ENCODE measurements around the gene HMX1. TPM values are rescaled to one million over a fixed set of nuclear protein-coding genes. Genes with fewer than 3 reads are reported as not detected.

Gene HMX1
- total RNA-seq, 1 donor from 2014 or later, result not detected

DNA sequence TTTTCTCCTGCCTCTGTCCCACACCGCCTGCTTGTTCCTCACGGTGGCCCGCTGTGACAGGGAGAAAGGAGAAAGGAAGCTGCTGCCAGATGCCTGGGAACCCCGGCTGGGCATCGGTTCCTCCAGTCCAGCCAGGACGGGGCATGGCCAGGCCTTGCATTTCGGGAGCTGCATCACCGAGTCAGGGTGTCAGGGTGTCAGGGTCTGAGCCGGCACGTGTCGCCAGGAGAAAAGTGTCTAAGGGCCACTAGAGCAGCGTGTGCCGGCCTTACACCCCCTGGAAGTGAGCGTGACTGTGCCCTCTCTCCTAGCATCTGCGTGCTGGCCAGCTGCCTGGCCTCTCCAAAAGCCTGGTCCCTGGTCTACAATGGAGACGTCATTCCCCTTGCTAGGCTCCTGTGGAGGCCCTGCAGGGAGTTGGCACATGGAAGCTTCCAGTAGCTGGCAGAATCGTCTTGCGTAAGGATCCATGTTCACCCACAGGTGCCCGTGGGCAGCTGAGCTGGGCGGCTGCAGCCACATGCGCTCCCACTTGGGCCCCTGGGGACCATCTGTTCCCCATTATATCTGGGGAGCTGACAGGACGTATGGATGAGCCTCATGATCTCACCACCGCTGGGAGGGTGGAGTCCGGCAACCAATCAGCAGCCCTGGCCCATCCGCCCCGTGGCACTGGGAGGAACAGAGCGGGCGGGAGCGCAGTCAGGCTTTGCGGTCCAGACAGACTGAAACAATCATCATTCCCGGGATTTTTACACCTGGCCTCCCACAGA, 39.9 kb upstream of the HMX1 start:
- H3K27ac ChIP-seq, result no peak overlapping the region
- TF ChIP-seq, protein P1, sequence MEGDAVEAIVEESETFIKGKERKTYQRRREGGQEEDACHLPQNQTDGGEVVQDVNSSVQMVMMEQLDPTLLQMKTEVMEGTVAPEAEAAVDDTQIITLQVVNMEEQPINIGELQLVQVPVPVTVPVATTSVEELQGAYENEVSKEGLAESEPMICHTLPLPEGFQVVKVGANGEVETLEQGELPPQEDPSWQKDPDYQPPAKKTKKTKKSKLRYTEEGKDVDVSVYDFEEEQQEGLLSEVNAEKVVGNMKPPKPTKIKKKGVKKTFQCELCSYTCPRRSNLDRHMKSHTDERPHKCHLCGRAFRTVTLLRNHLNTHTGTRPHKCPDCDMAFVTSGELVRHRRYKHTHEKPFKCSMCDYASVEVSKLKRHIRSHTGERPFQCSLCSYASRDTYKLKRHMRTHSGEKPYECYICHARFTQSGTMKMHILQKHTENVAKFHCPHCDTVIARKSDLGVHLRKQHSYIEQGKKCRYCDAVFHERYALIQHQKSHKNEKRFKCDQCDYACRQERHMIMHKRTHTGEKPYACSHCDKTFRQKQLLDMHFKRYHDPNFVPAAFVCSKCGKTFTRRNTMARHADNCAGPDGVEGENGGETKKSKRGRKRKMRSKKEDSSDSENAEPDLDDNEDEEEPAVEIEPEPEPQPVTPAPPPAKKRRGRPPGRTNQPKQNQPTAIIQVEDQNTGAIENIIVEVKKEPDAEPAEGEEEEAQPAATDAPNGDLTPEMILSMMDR (IDR thresholded peaks at IDR 0.05), result no peak
- H3K36me3 ChIP-seq, result no peaks in the 10 kb centered on the region
- DNase-seq (ENCODE audit: low spot score in 2 of 2), result peak in 1 of 2 donors; percentile 52
- no peaks in the 10 kb centered on the region for H3K27me3 ChIP-seq
- no peaks in the 10 kb centered on the region for H3K4me1 ChIP-seq
- no peak overlapping the region for H3K4me3 ChIP-seq
- no peaks in the 10 kb centered on the region for H3K9me3 ChIP-seq
- intact Hi-C loops (cut with DNase I), result loop anchor here (10.0 kb wide), 1 partner anchor 307 kb away; no protein-coding TSS in a partner anchor

DNA sequence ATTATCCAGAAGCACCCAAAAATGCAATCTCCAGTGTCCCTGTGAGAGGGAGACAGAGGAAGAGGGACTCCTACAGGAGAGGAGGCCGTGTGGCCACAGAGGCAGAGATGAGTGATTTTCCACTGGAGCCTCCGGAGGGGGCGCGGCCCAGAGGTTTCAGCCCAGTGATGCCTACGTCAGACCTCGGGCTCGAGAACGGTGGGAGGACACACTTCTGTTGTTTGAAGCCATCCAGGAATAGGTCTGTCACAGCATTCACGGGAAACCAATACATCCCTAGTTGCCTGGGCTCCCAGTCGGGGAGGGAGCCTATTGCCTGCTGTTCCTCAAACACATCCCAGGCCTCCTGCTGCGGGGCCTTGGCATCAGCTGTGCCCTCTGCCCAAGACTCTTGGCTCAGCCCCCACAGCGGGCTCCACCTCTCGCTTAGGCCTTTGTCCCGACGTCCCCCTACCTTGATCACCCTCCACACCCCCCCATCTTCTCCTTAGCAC, 39.2 kb upstream of the HMX1 start:
- TF ChIP-seq, protein P1 (IDR thresholded peaks at IDR 0.05), result no peak
- H3K9me3 ChIP-seq, result no peaks in the 10 kb centered on the region
- no peaks in the 10 kb centered on the region for H3K27me3 ChIP-seq
- no peak overlapping the region for H3K4me3 ChIP-seq
- peak in 1 of 2 donors; percentile 51 for DNase-seq (ENCODE audit: low spot score in 2 of 2)
- no peaks in the 10 kb centered on the region for H3K4me1 ChIP-seq
- H3K27ac ChIP-seq, result no peak overlapping the region
- H3K36me3 ChIP-seq, result no peaks in the 10 kb centered on the region
- intact Hi-C loops (cut with DNase I), result loop anchor here (10.0 kb wide), 1 partner anchor 306 kb away; no protein-coding TSS in a partner anchor

DNA sequence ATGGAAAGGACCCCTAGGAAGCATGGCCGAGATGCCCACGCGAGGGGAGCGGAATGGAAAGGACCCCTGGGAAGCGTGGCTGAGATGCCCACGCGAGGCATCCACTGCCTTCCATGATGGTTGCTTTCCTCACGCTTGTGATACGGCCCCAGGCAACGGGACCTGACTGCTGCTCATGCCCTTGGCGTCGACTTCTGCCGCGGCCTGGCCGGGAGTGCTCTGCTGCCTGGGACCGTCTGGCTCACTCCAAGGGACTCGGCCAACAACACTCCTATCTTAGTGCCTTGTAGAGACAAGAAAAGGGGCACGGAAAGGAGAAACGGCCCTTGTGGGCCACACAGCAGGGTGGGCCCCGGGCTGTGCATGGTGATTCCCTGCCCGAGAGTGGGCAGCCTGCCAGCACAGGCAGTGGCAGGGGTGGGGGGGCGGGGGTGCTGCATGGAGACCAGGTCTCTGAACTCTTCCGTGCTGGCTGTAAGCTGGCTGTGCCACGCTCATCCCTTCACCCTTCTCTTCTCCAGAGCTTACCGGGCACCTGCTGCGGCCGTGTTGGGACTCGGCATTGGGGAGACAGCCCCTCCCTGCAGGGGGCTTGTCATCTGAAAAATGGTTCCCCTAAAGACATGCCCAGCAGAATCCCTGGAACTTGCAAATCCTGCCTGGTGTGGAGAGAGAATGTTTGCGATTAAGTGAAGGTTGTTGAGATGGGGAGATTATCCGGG, 38.6 kb upstream of the HMX1 start:
- no peaks in the 10 kb centered on the region for H3K4me1 ChIP-seq
- no peaks in the 10 kb centered on the region for H3K27me3 ChIP-seq
- no peaks in the 10 kb centered on the region for H3K36me3 ChIP-seq
- DNase-seq (ENCODE audit: low spot score in 2 of 2), result peak in 1 of 2 donors; percentile 44
- no peak overlapping the region for H3K4me3 ChIP-seq
- no peaks in the 10 kb centered on the region for H3K9me3 ChIP-seq
- TF ChIP-seq, protein P1 (IDR thresholded peaks at IDR 0.05), result no peak
- no peak overlapping the region for H3K27ac ChIP-seq
- intact Hi-C loops (cut with DNase I), result loop anchor here (10.0 kb wide), 1 partner anchor 305 kb away; no protein-coding TSS in a partner anchor

DNA sequence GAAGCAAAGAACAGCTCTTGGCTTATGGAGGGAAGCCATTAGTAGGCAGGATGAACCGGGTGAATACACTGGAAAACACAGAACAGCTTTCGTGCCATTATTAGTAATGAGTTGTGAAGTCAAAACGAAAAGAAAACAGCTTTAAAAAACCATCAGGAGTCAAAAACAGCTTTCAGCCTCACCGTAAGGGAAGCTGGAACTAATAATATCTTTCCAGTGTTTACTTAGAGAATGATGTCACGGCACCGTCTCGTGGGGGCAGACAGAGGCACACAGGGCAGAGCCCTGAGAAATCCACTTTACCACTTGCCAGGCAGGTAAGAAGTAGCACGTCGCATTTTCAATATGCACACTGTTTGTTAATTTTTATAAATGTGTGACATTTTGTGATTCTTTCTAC, 37.9 kb upstream of the HMX1 start:
- no peaks in the 10 kb centered on the region for H3K4me1 ChIP-seq
- no peak for DNase-seq (ENCODE audit: low spot score in 2 of 2)
- H3K27me3 ChIP-seq, result no peaks in the 10 kb centered on the region
- intact Hi-C loops (cut with DNase I), result no loop called here
- no peaks in the 10 kb centered on the region for H3K36me3 ChIP-seq
- no peak overlapping the region for H3K4me3 ChIP-seq
- H3K9me3 ChIP-seq, result no peaks in the 10 kb centered on the region
- H3K27ac ChIP-seq, result no peak overlapping the region
- TF ChIP-seq, protein P1 (IDR thresholded peaks at IDR 0.05), result no peak

DNA sequence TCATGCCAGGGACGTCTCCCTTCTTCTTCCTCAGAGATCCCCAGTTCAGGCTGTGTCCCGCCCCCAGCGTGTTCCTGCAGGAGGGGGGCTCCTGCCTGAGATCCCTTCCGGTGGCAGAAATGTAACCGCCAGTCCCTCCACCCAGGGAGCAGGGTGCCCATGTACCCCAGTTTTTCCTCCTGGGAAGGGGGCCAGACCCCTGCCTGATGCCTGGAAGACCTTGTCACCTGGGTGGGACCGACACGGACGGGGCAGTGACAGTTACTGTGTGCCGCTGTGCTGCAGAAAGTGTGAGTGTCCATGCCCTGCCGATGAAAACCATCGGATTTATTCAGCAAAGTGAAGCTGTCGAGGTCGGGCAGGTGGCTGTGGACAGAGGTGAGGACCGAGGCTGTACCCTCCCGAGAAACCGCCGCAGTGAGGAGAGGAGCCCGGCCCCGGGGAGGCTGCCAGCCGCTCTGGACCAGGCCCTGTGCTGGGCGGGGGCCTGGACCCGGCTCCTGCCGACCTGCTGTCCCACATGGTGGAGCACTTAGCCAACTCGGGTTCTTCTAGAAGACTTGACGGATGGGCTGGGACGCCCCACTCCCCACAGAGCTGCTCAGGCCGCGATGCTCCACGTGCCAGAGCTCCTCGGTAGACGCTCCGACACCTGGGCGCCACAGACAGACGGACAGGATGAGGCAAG, 36.7 kb upstream of the HMX1 start:
- TF ChIP-seq, protein P1 (IDR thresholded peaks at IDR 0.05), result no peak
- no peaks in the 10 kb centered on the region for H3K9me3 ChIP-seq
- no peaks in the 10 kb centered on the region for H3K27me3 ChIP-seq
- no peaks in the 10 kb centered on the region for H3K36me3 ChIP-seq
- H3K27ac ChIP-seq, result no peak overlapping the region
- H3K4me1 ChIP-seq, result no peaks in the 10 kb centered on the region
- intact Hi-C loops (cut with DNase I), result no loop called here
- peak in 1 of 2 donors; percentile 48 for DNase-seq (ENCODE audit: low spot score in 2 of 2)
- H3K4me3 ChIP-seq, result no peak overlapping the region

Measured in ascending aorta (tissue), 2 donors.